A673 (cell line): Measurements from ENCODE around the gene CHD5. TPM values are rescaled to one million over a fixed set of nuclear protein-coding genes. Genes with fewer than 3 reads are reported as not detected.

Source experiments
- BruUV-seq: library from RNA; stranded (reverse); fragments of 400-500 nt; replicated peaks from 2 replicates; lab custom pipeline; 2021; lab: Mats Ljungman, UMichigan
- CTCF ChIA-PET: fragments of 300-600 bp; sonication (Branson Sonifier 250); formaldehyde crosslinking; loops from one replicate; lab custom pipeline; 2022; ENCODE audit warnings: antibody characterized with exemption; lab: Charles Lee
- POLR2A ChIA-PET: fragments of 300-600 bp; sonication (Branson Sonifier 250); formaldehyde crosslinking; loops from one replicate; lab custom pipeline; 2022; ENCODE audit warnings: antibody characterized with exemption; ENCODE audit not compliant: low non-redundant PET; lab: Charles Lee
- DNase-seq: peaks from one replicate; pipeline ENCODE4 v3.0.0-alpha.2; 2015; ENCODE audit warnings: low spot score
- H3K27ac ChIP-seq: fragments of 200-600 bp; sonication (generic); 2 replicates; pipeline ENCODE4 v1.5.1; 2016; ENCODE audit warnings: mixed run types, low read depth, mild to moderate bottlenecking, mixed read lengths, antibody characterized with exemption, low read length; ENCODE audit not compliant: poor library complexity, severe bottlenecking
- H3K27me3 ChIP-seq: fragments of 200-600 bp; sonication (generic); replicated peaks from 2 replicates; pipeline ENCODE4 v1.6.1; 2017; ENCODE audit warnings: mixed run types, low read depth, mild to moderate bottlenecking, mixed read lengths, antibody characterized with exemption, low read length; ENCODE audit not compliant: insufficient read depth, poor library complexity
- H3K36me3 ChIP-seq: fragments of 200-600 bp; sonication (generic); 2 replicates; pipeline ENCODE4 v1.6.1; 2016; ENCODE audit warnings: mixed run types, mild to moderate bottlenecking, mixed read lengths, antibody characterized with exemption, low read length; ENCODE audit not compliant: insufficient read depth, poor library complexity, severe bottlenecking
- H3K4me1 ChIP-seq: fragments of 200-600 bp; sonication (generic); 2 replicates; pipeline ENCODE4 v1.6.1; 2017; ENCODE audit warnings: mixed run types, mild to moderate bottlenecking, mixed read lengths, antibody characterized with exemption, low read length; ENCODE audit not compliant: insufficient read depth, poor library complexity, severe bottlenecking
- H3K4me3 ChIP-seq: fragments of 200-600 bp; sonication (generic); 2 replicates; pipeline ENCODE4 v1.5.1; 2016; ENCODE audit warnings: low read depth, mixed run types, mild to moderate bottlenecking, mixed read lengths, low read length; ENCODE audit not compliant: poor library complexity, severe bottlenecking
- H3K9me3 ChIP-seq: fragments of 200-600 bp; sonication (generic); 2 replicates; pipeline ENCODE4 v1.6.1; 2016; ENCODE audit warnings: mixed run types, low read depth, mild to moderate bottlenecking, mixed read lengths, antibody characterized with exemption, low read length; ENCODE audit not compliant: poor library complexity, severe bottlenecking
- CTCF ChIP-seq: fragments of 300-800, 200-600 bp; sonication (generic); conservative IDR thresholded peaks from 2 replicates; pipeline ENCODE4 v1.5.1; 2017; ENCODE audit warnings: low read depth, mild to moderate bottlenecking, antibody characterized with exemption, low read length, moderate library complexity, mixed read lengths
- EZH2 ChIP-seq: fragments of 200-600 bp; sonication (generic); IDR thresholded peaks from 2 replicates; pipeline ENCODE4 v1.6.1; 2017; ENCODE audit warnings: borderline replicate concordance, low read depth, mild to moderate bottlenecking, mixed read lengths, antibody characterized with exemption, low read length; ENCODE audit not compliant: poor library complexity, severe bottlenecking
- intact Hi-C: fragments of 100-400 bp; cut with micrococcal nuclease; formaldehyde crosslinking; loops from one replicate; pipeline ENCODE4 v1.10.0; 2022; ENCODE audit not compliant: unreplicated experiment
- total RNA-seq: library from RNA; stranded (reverse); gene quantifications from 2 replicates; pipeline ENCODE4 v1.2.3, GENCODE V29; 2021

Gene CHD5
- total RNA-seq, 1 experiment from 2014 or later: 0.58 TPM

DNA sequence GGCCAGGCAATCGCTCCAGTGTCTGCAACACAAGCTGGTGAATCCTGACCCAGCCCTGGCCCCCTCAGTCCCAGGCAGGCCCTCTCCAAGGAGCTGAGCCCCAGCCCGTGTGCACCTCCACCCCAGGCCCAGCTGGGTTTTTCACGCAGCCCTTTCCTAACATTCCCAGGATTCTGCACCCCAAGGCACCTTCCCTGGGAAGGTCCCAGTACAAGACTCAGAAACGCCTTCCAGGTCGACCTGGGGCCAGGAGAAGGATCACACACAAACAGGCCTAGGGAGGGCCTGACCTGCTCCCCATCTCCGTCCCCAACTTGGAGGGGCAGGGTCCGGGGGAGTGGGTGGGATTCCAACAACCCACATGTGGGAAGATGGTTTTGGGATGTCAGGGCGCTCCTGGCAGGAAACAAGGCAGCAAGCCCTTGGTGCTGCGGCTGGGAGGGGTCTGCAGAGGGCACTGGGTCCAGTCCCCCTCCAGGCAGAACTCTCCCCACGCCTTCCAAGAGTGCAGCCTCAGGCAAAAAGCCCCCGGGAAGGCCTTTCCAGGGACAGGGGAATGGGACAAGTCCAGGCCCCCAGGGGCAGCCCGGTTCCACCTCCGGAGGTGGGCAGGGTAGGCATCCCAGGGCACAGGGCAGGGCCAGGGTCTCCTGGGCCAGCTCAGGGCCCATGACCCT is 76.1 kb downstream of the CHD5 start:
- H3K9me3 ChIP-seq: no peaks in the 10 kb centered on the region
- ChIA-PET CTCF (no interaction called here), POLR2A (no interaction called here)
- H3K27ac ChIP-seq: no peak overlapping the region
- no TSS peak for BruUV-seq
- H3K4me1 ChIP-seq: no peaks in the 10 kb centered on the region
- H3K4me3 ChIP-seq: no peak overlapping the region
- no peaks in the 10 kb centered on the region for H3K36me3 ChIP-seq
- H3K27me3 ChIP-seq: no peaks in the 10 kb centered on the region
- intact Hi-C loops: no loop called here
- DNase-seq: no peak
- TF ChIP-seq CTCF: no peak
- no peak for TF ChIP-seq EZH2

GRCh38 chr1:6103111-6103853 is 76.8 kb downstream of the CHD5 start:
- BruUV-seq: no TSS peak
- ChIA-PET POLR2A (no interaction called here), CTCF (no interaction called here)
- Histone ChIP-seq H3K4me3 (no peak overlapping the region), H3K27ac (no peak overlapping the region), H3K27me3 (no peaks in the 10 kb centered on the region), H3K4me1 (no peaks in the 10 kb centered on the region), H3K9me3 (no peaks in the 10 kb centered on the region), H3K36me3 (no peaks in the 10 kb centered on the region)
- no peak for TF ChIP-seq CTCF
- no peak for TF ChIP-seq EZH2
- intact Hi-C loops: no loop called here
- no peak for DNase-seq

DNA sequence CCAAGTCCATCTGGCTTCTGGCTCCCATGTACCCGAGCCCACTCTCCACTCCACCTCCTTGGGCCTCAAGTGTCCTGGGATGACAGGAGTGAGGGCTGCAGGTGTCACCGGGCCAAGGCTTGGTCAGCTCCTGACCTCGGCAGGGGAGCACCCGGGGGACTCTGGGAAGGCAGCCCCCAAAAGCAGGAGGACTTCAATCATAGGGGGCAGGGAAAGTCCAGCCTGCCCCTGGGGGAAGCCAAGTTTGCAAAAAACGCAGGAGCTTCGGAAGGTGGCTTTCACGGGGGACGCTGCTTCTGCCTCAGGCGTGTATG is 77.6 kb downstream of the CHD5 start:
- BruUV-seq: no TSS peak
- intact Hi-C loops: no loop called here
- Histone ChIP-seq H3K9me3 (no peaks in the 10 kb centered on the region), H3K36me3 (no peaks in the 10 kb centered on the region), H3K27ac (no peak overlapping the region), H3K27me3 (no peaks in the 10 kb centered on the region), H3K4me3 (no peak overlapping the region), H3K4me1 (no peaks in the 10 kb centered on the region)
- POLR2A ChIA-PET: no interaction called here
- CTCF ChIA-PET: no interaction called here
- TF ChIP-seq CTCF: no peak
- TF ChIP-seq EZH2: no peak
- no peak for DNase-seq
